GM12873 (cell line): ENCODE results near the gene INHA.

Source experiments
- CTCF ChIP-seq: IDR thresholded peaks from 2 replicates; pipeline ENCODE4 v1.5.1; 2012; ENCODE audit warnings: low read depth, mild to moderate bottlenecking, moderate library complexity, low read length, control low read depth; ENCODE audit not compliant: insufficient read depth; ENCODE audit errors: missing control alignments

Gene INHA

GRCh38 chr2:219572237-219573001 lies at the start of gene INHA:
Gene INHA, plus strand, starts transcription at chr2:219572310. Its CDS starts 65 bp downstream, at chr2:219572375.
- TF ChIP-seq CTCF: no peak

- TF ChIP-seq CTCF: no peak
These were observed 49.0 kb upstream of the INHA start for GRCh38 chr2:219523031-219523671.

- TF ChIP-seq CTCF: no peak
These were observed 47.3 kb upstream of the INHA start for GRCh38 chr2:219524817-219525216.

- TF ChIP-seq CTCF: no peak
These were observed 46.4 kb upstream of the INHA start for GRCh38 chr2:219525533-219526232.

- TF ChIP-seq CTCF: no peak
These were observed 45.6 kb upstream of the INHA start for GRCh38 chr2:219526320-219527075.

- no peak for TF ChIP-seq CTCF
These were observed 45.1 kb upstream of the INHA start for GRCh38 chr2:219527076-219527394.

GRCh38 chr2:219527472-219527871 lies 44.6 kb upstream of the INHA start:
- no peak for TF ChIP-seq CTCF
